ENCODE measurements around the gene TDRD1. TPM values are rescaled to one million over a fixed set of nuclear protein-coding genes. Genes with fewer than 3 reads are reported as not detected.

Gene TDRD1
- total RNA-seq, 1 experiment from 2014 or later: not detected

Other genes with a start within 250 kb of the TDRD1 start
- gene ADRB1, start 135.5 kb upstream of the TDRD1 start, total RNA-seq (2014; rRNA removed; shearing (Covaris generic); ENCODE audit: low replicate concordance): not detected in 2 replicates
- 1.2 and 5.1 TPM in 2 replicates for gene CCDC186, start 5.2 kb upstream of the TDRD1 start, total RNA-seq (2014; rRNA removed; shearing (Covaris generic); ENCODE audit: low replicate concordance)
- gene VWA2, start 59.9 kb downstream of the TDRD1 start, total RNA-seq (2014; rRNA removed; shearing (Covaris generic); ENCODE audit: low replicate concordance): not detected in 2 replicates
- gene AFAP1L2, start 225.1 kb downstream of the TDRD1 start, total RNA-seq (2014; rRNA removed; shearing (Covaris generic); ENCODE audit: low replicate concordance): 3.4 and 3.8 TPM in 2 replicates

Measured in MG63 (cell line).